Cardiac fibroblast (primary cell): ENCODE measurements around the gene ZNRF2.
"Not testable (repeated sequence)": the region's sequence is repeated elsewhere in the genome, so short reads cannot be mapped to it uniquely, and the experiment has no call there.

Experiments used
- DNase-seq, 2 donors: peaks; one replicate each; pipeline versions ENCODE4 v3.0.0 to v3.0.0-alpha.2; 2010; ENCODE audit warnings: low read depth in 2 of 2
- H3K4me3 ChIP-seq, 2 donors: replicated peaks in 1 of 2; 1 replicate in 1 of 2; 2 replicates in 1 of 2; pipeline ENCODE4 v1.5.1; 2011; ENCODE audit warnings: low read depth in 2 of 2, low read length in 2 of 2, mild to moderate bottlenecking in 2 of 2, moderate library complexity in 1 of 2
- TF ChIP-seq, protein P1 (sequence below): IDR thresholded peaks from one replicate; pipeline ENCODE4 v1.5.1; 2011; ENCODE audit warnings: low read depth, mild to moderate bottlenecking, low read length, inconsistent platforms

Gene ZNRF2

DNA sequence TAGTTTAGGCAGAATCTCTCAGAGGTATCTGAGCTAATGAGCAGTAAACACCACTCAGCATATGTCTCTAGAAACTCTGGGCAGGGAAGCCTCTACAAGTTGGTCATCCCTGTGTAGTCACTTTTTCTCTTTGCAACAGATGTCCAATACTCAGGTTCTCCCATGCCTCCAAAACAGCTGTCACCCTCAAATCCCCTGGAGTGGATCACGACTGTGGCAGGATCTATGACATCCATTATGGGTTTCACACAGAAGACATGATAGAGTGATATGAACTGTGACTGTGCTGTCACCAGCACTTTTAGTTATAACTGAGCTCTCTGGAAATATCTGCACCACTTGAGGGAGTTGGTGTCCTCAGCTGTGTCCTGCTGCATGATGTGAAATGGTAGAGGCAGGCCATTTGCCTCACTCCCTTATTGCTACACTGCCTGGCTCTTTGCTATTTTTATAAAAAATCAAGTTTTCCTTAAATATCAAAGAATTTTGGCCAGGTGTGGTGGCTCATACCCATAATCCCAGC is 24.1 kb upstream of the ZNRF2 start:
- no peak overlapping the region for H3K4me3 ChIP-seq
- DNase-seq = no peak
- TF ChIP-seq, protein P1, sequence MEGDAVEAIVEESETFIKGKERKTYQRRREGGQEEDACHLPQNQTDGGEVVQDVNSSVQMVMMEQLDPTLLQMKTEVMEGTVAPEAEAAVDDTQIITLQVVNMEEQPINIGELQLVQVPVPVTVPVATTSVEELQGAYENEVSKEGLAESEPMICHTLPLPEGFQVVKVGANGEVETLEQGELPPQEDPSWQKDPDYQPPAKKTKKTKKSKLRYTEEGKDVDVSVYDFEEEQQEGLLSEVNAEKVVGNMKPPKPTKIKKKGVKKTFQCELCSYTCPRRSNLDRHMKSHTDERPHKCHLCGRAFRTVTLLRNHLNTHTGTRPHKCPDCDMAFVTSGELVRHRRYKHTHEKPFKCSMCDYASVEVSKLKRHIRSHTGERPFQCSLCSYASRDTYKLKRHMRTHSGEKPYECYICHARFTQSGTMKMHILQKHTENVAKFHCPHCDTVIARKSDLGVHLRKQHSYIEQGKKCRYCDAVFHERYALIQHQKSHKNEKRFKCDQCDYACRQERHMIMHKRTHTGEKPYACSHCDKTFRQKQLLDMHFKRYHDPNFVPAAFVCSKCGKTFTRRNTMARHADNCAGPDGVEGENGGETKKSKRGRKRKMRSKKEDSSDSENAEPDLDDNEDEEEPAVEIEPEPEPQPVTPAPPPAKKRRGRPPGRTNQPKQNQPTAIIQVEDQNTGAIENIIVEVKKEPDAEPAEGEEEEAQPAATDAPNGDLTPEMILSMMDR = no peak

DNA sequence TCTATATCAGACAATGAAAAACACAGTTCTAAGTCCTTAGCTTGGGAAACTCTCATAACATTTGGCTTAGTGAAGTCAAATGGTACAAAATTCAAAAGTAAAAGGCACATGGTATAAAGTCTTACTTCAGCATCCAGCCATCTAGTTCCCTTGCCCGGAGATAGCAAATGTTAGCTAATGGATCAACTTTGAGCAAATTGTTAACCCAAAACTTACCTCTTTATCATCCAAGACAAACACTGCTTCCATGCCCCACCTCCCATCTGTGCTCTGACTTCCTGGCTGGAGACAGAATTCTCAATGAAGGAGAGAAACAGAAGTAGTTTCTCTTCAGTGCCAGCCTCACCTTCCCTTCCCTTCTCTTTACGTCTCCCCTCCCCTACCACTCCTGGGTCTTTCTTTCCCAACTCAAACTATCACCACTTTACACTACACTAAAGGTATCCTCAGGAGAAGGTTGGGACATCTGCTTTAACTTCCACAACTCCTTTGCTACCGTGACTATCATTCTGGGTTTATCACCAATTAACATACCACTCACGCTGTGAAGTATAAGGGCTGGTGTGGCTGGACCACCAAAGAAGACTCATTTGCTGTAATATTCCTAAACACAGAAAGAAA is 21.2 kb upstream of the ZNRF2 start:
- TF ChIP-seq, protein P1 = no peak
- no peak overlapping the region for H3K4me3 ChIP-seq
- DNase-seq = no peak

DNA sequence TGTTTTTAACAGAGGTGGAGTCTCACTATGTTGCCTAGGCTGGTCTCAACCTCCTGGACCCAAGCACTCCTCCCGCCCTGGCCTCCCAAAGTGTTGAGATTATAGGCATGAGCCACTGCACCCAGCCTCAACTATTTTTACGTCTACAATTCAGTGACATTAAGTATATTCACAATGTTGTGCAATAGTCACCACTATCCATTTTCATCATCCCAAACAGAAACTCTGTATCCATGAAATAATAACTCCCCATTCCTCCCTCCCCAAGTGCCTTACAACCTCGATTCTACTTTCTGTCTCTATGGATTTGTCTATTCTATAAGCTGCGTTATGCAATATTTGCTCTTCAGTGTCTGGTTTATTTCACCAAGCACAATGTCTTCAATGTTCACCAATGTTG is 20.3 kb upstream of the ZNRF2 start:
- TF ChIP-seq, protein P1 = no peak
- no peak overlapping the region for H3K4me3 ChIP-seq
- DNase-seq = no peak

DNA sequence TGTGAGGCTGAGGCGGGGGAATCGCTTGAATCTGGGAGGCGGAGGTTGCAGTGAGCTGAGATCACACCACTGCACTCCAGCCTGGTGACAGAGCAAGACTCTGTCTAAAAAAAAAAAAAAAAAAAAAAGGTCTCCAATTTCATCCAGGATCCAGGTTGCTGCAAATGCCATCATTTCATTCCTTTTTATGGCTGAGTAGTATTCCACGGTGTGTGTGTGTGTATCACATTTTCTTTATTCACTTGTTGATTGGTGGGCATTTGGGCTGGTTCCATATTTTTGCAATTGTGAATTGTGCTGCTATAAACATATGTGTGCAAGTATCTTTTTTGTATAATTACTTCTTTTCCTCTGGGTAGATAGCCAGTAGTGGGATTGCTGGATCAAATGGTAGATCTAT is 19.2 kb upstream of the ZNRF2 start:
- DNase-seq, H3K4me3 ChIP-seq: not testable (repeated sequence)

DNA sequence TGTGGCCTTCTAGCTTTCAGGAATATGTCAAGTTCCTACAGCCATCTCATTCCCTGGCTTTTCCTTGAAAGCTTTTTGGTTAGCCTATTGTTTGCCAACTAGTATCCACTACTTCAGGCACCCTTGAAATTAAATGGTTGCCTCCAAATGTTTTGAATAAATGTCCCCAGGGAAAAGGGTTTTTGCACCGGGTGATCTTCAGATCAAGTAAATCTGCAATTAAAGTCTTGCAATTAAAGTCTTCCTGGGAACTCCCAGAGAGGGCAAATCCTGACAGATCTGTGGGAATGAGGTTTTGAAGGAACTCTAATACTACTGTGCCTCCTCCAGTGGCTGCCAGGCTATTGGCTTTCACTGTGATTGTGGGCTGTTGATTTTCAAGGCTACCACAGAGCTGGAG is 17.7 kb upstream of the ZNRF2 start:
- TF ChIP-seq, protein P1 = no peak
- H3K4me3 ChIP-seq = no peak overlapping the region
- DNase-seq = no peak

DNA sequence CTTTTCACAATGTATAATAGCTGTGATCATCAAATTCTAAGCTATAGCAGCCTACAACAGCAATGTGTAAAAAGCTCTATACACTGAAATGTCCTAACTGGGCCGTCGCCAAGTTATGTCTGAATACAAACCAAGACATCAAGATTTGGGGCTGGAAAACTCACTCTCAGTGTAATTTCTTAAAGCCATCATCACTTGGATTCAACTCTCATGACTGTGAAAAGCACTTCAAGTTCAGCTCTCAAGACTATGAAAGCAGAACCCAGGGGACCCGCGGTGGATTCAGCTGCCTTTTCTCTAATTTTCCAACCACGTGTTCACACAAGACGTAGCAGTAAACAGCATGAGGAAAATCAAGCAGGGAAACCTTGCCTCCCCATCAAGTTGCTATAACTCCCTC is 15.8 kb upstream of the ZNRF2 start:
- no peak overlapping the region for H3K4me3 ChIP-seq
- DNase-seq = no peak
- TF ChIP-seq, protein P1 = no peak

DNA sequence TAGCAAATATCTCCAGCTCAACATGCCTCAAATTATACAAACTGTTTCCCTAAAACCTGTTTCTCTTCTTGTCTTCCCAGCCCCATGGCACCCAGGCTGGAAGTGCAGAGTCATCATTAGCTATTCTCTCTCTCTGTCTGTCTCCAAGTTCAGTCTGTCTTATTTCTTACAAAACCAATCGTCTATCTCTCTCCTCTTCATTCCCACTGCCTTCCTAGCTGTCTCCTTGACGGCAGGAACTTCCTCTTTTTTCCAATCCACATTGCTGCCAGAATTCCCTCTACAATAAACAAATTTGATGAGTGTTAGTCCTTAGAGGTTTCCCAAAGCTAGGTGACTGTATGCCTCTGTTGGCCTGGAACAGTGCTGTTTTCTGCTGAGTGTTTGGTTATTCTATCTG is 14.9 kb upstream of the ZNRF2 start:
- no peak overlapping the region for H3K4me3 ChIP-seq
- DNase-seq = no peak
- TF ChIP-seq, protein P1 = no peak
